ENCODE measurements around the gene TAS2R5. TPM values are rescaled to one million over a fixed set of nuclear protein-coding genes. Genes with fewer than 3 reads are reported as not detected.
"Not testable (repeated sequence)": the region's sequence is repeated elsewhere in the genome, so short reads cannot be mapped to it uniquely, and the experiment has no call there.

TAS2R5 gene
- total RNA-seq, 1 donor from 2014 or later: 1.5 TPM

DNA sequence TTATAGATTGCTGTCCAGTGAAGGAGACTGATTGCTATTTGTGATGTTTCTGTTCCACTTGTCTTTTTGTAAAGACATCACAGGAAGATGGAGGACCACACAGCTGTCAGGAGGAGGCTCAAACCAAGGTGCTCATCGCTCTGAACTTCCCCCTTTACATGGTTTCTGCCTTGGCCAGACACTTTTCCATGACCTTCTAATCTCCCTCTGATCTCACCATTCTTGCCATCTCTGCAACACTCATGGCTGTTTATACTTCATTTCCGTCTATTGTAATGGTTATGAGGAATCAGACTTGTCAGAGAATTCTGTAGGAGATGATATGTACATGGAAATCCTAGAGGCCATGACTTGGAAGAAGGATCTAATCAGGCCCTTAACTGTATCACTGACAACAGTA lies 1.7 kb upstream of the TAS2R5 start:
- H3K4me1 Mint-ChIP-seq: no peaks in the 10 kb centered on the region
- ATAC-seq (ENCODE audit: low read depth) (no peak), DNase-seq (no peak)
- POLR2A ChIA-PET: no interaction called here
- H3K27ac Mint-ChIP-seq: no peak overlapping the region
- no peak overlapping the region for H3K4me3 Mint-ChIP-seq
- no peaks in the 10 kb centered on the region for H3K27me3 Mint-ChIP-seq
- peaks cover 25% of the 10 kb centered on the region for H3K36me3 Mint-ChIP-seq (ENCODE audit: low read depth)
- intact Hi-C loops (cut with micrococcal nuclease): no loop called here
- CTCF ChIA-PET: interaction anchor here (1.0 to 3.6 kb wide), 2 partner anchors 11 to 134 kb away, joined by 3 to 36 read pairs; no protein-coding TSS in a partner anchor
- TF ChIP-seq, protein P1, sequence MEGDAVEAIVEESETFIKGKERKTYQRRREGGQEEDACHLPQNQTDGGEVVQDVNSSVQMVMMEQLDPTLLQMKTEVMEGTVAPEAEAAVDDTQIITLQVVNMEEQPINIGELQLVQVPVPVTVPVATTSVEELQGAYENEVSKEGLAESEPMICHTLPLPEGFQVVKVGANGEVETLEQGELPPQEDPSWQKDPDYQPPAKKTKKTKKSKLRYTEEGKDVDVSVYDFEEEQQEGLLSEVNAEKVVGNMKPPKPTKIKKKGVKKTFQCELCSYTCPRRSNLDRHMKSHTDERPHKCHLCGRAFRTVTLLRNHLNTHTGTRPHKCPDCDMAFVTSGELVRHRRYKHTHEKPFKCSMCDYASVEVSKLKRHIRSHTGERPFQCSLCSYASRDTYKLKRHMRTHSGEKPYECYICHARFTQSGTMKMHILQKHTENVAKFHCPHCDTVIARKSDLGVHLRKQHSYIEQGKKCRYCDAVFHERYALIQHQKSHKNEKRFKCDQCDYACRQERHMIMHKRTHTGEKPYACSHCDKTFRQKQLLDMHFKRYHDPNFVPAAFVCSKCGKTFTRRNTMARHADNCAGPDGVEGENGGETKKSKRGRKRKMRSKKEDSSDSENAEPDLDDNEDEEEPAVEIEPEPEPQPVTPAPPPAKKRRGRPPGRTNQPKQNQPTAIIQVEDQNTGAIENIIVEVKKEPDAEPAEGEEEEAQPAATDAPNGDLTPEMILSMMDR (IDR thresholded peaks at IDR 0.05): no peak
- no peaks in the 10 kb centered on the region for H3K9me3 Mint-ChIP-seq

DNA sequence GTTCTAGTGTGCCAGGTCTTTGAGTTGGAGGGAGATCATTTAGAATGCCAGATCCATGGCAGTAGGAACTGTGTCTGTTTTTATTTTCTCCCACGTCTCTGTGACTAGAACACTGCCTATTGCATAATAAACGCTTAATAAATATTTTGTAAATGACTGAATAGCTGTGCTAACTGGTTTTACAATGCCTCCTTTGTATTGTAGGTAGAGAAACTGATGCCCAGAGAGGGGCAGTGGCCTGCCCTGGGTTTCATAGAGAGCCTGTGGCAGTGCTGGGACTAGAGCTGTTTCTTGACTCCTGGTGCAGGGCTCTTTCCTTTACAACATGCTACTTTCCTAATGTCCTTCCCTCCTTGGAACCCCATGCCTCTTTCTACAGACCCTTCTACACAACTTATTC lies 2.5 kb downstream of the TAS2R5 start:
- intact Hi-C loops (cut with micrococcal nuclease): no loop called here
- TF ChIP-seq, protein P1 (IDR thresholded peaks at IDR 0.05): no peak
- CTCF ChIA-PET: no interaction called here
- Mint-ChIP-seq H3K36me3 (ENCODE audit: low read depth) (peaks cover 27% of the 10 kb centered on the region), H3K4me3 (no peak overlapping the region), H3K27me3 (no peaks in the 10 kb centered on the region), H3K4me1 (no peaks in the 10 kb centered on the region), H3K9me3 (no peaks in the 10 kb centered on the region), H3K27ac (no peak overlapping the region)
- no peak for DNase-seq
- POLR2A ChIA-PET: no interaction called here
- no peak for ATAC-seq (ENCODE audit: low read depth)

DNA sequence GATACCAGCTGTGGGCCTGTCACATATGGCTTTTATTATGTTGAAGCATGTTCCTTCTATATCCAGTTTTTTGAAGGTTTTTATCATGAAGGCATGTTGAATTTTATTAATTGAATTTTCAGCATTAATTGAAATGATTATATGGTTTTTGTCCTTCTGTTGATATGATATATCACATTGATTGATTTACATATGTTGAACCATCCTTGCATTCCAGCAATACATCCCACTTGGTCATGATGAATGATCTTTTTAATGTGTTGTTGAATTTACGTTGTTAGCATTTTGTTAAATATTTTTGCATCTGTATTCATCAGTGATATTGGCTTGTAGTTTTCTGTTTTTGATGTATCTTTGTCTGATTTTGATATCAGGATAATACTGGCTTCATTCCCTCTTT lies 30.1 kb downstream of the TAS2R5 start:
- Mint-ChIP-seq H3K9me3 (peaks cover 34% of the 10 kb centered on the region), H3K4me1 (no peaks in the 10 kb centered on the region), H3K27me3 (no peaks in the 10 kb centered on the region), H3K27ac (no peak overlapping the region), H3K36me3 (ENCODE audit: low read depth) (peaks cover 22% of the 10 kb centered on the region), H3K4me3 (no peak overlapping the region)
- DNase-seq (no peak), ATAC-seq (ENCODE audit: low read depth) (no peak)
- POLR2A ChIA-PET: no interaction called here
- intact Hi-C loops (cut with micrococcal nuclease): no loop called here
- CTCF ChIA-PET: no interaction called here
- TF ChIP-seq, protein P1 (IDR thresholded peaks at IDR 0.05): no peak

DNA sequence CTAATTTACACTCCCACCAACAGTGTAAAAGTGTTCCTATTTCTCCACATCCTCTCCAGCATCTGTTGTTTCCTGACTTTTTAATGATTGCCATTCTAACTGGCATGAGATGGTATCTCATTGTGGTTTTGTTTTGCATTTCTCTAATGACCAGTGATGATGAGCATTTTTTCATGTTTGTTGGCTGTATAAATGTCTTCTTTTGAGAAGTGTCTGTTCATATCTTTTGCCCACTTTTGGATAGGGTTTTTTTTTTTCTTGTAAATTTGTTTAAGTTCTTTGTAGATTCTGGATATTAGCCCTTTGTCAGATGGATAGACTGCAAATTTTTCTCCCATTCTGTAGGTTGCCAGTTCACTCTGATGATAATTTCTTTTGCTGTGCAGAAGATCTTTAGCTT lies 32.4 kb downstream of the TAS2R5 start:
- peaks cover 22% of the 10 kb centered on the region for H3K36me3 Mint-ChIP-seq (ENCODE audit: low read depth)
- H3K27me3 Mint-ChIP-seq; intact Hi-C loops (cut with micrococcal nuclease); H3K4me1 Mint-ChIP-seq; CTCF ChIA-PET; DNase-seq; H3K4me3 Mint-ChIP-seq; POLR2A ChIA-PET; H3K27ac Mint-ChIP-seq; ATAC-seq (ENCODE audit: low read depth): not testable (repeated sequence)
- H3K9me3 Mint-ChIP-seq: peaks cover 36% of the 10 kb centered on the region

DNA sequence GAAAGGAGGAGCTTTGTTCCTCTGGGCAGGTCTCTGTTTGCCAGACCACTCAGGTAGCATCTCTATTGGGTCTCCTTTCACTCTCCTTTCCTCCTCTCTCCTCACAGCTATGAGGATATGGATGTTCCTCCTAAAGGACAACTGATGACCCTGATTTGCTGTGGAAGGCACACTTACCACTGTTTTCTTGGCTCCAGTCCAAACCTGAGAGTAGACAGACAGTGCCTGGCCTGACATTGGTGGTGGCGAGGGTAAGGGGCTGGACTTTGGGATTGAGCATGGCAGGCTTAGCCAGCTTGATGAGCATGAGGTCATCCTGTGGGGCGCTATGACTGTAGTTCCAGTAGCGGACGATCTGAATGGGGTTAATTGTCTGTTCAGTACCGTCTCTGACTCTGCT lies 47.7 kb downstream of the TAS2R5 start:
- ChIA-PET POLR2A (no interaction called here), CTCF (no interaction called here)
- Mint-ChIP-seq H3K9me3 (no peaks in the 10 kb centered on the region), H3K27ac (no peak overlapping the region), H3K36me3 (ENCODE audit: low read depth) (no peaks in the 10 kb centered on the region), H3K4me1 (no peaks in the 10 kb centered on the region), H3K27me3 (peaks cover 4% of the 10 kb centered on the region), H3K4me3 (no peak overlapping the region)
- ATAC-seq (ENCODE audit: low read depth) (no peak), DNase-seq (no peak)
- TF ChIP-seq, protein P1 (IDR thresholded peaks at IDR 0.05): no peak
- intact Hi-C loops (cut with micrococcal nuclease): no loop called here

DNA sequence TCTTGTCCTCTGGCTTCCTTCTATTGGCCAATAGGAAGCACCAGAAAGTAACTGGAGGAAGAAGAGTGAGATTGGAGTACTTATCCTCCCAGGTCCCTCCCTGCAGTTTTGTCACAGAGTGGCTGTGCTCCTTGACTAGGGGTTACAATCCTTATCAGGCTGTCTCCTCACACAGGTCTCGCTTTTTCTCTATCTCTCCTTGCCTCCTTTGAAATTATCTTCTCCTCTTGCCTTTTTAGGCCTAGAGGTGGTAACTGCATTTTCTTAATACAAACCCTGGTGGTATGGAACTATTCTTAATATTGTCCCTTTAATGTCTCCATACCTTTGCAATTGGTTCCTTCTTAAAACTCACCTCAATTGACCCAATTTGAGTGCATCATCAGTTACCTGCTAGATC lies 48.6 kb downstream of the TAS2R5 start:
- H3K9me3 Mint-ChIP-seq: no peaks in the 10 kb centered on the region
- no peaks in the 10 kb centered on the region for H3K4me1 Mint-ChIP-seq
- H3K36me3 Mint-ChIP-seq (ENCODE audit: low read depth): no peaks in the 10 kb centered on the region
- peaks cover 4% of the 10 kb centered on the region for H3K27me3 Mint-ChIP-seq
- intact Hi-C loops (cut with micrococcal nuclease): no loop called here
- CTCF ChIA-PET: no interaction called here
- no peak overlapping the region for H3K4me3 Mint-ChIP-seq
- TF ChIP-seq, protein P1 (IDR thresholded peaks at IDR 0.05): no peak
- ATAC-seq (ENCODE audit: low read depth): no peak
- POLR2A ChIA-PET: no interaction called here
- no peak for DNase-seq
- H3K27ac Mint-ChIP-seq: no peak overlapping the region

Measured in activated B cell treated with CpG ODN at 0.5 μM for 24 hours (primary cell).